Caco-2 (cell line): ENCODE results near the gene HMMR. TPM values are rescaled to one million over a fixed set of nuclear protein-coding genes. Genes with fewer than 3 reads are reported as not detected.

Experiments used
- BruUV-seq: library from RNA; stranded (reverse); fragments of 400-500 nt; replicated peaks from 2 replicates; lab custom pipeline; 2021; lab: Mats Ljungman, UMichigan
- CTCF ChIA-PET: fragments of 300-600 bp; sonication (Branson Sonifier 250); formaldehyde crosslinking; loops from one replicate; lab custom pipeline; 2022; ENCODE audit warnings: antibody characterized with exemption; lab: Charles Lee
- POLR2A ChIA-PET: fragments of 300-600 bp; sonication (Branson Sonifier 250); formaldehyde crosslinking; loops from one replicate; lab custom pipeline; 2022; ENCODE audit warnings: antibody characterized with exemption; lab: Charles Lee
- DNase-seq, 2 experiments: peaks; one replicate each; pipeline versions ENCODE4 v3.0.0 to v3.0.0-alpha.2; 2020 to 2022
- H3K27me3 ChIP-seq: replicated peaks from 2 replicates; pipeline ENCODE4 v1.6.0; 2011; ENCODE audit warnings: low read length; ENCODE audit not compliant: control insufficient read depth, insufficient read depth
- H3K36me3 ChIP-seq: 2 replicates; pipeline ENCODE4 v1.5.1; 2011; ENCODE audit warnings: low read length; ENCODE audit not compliant: control insufficient read depth, insufficient read depth
- H3K4me1 ChIP-seq: fragments of 250-450 bp; sonication (Bioruptor Pico); 2 replicates; pipeline ENCODE4 v1.5.1; 2020; ENCODE audit warnings: mild to moderate bottlenecking
- H3K4me3 ChIP-seq: 2 replicates; pipeline ENCODE4 v1.5.1; 2011; ENCODE audit warnings: low read depth, mild to moderate bottlenecking, control low read depth, low read length
- H3K9me3 ChIP-seq: fragments of 250-450 bp; sonication (Bioruptor Pico); 2 replicates; pipeline ENCODE4 v1.5.1; 2020; ENCODE audit warnings: mild to moderate bottlenecking, moderate library complexity
- H3K27ac Mint-ChIP-seq: one replicate; pipeline ENCODE4 v1.8.0; 2022; ENCODE audit warnings: mixed read lengths; ENCODE audit not compliant: unreplicated experiment
- H3K27me3 Mint-ChIP-seq: one replicate; pipeline ENCODE4 v1.8.0; 2022; ENCODE audit warnings: mixed read lengths; ENCODE audit not compliant: insufficient read depth, unreplicated experiment
- H3K36me3 Mint-ChIP-seq: one replicate; pipeline ENCODE4 v1.8.0; 2022; ENCODE audit warnings: mild to moderate bottlenecking, mixed read lengths; ENCODE audit not compliant: insufficient read depth, unreplicated experiment
- H3K4me1 Mint-ChIP-seq: one replicate; pipeline ENCODE4 v1.8.0; 2022; ENCODE audit warnings: low read depth, mixed read lengths; ENCODE audit not compliant: unreplicated experiment
- H3K4me3 Mint-ChIP-seq: one replicate; pipeline ENCODE4 v1.8.0; 2022; ENCODE audit warnings: mild to moderate bottlenecking, moderate library complexity, mixed read lengths; ENCODE audit not compliant: unreplicated experiment
- H3K9me3 Mint-ChIP-seq: one replicate; pipeline ENCODE4 v1.8.0; 2022; ENCODE audit warnings: mixed read lengths; ENCODE audit not compliant: unreplicated experiment
- intact Hi-C: fragments of 100-400 bp; cut with micrococcal nuclease; formaldehyde crosslinking; loops from one replicate; pipeline ENCODE4 v1.10.0; 2022; ENCODE audit not compliant: unreplicated experiment
- total RNA-seq: library from RNA; stranded (reverse); gene quantifications from 2 replicates; pipeline ENCODE4 v1.2.3, GENCODE V29; 2022
- TF ChIP-seq, protein P1 (sequence below), 2 experiments: fragments of 200-600 bp in 1 of 2; IDR thresholded peaks; 1 replicate in 1 of 2; 2 replicates in 1 of 2; pipeline versions ENCODE4 v1.5.1 to v1.8.0; 2011 to 2022; ENCODE audit warnings: antibody characterized with exemption in 1 of 2, control low read depth in 1 of 2, inconsistent platforms in 1 of 2, low read depth in 1 of 2, low read length in 1 of 2, mild to moderate bottlenecking in 1 of 2, moderate library complexity in 1 of 2; ENCODE audit not compliant: insufficient read depth in 1 of 2, severe bottlenecking in 1 of 2, unreplicated experiment in 1 of 2

The HMMR gene
- total RNA-seq, 1 experiment from 2014 or later, result 64.2 TPM

DNA sequence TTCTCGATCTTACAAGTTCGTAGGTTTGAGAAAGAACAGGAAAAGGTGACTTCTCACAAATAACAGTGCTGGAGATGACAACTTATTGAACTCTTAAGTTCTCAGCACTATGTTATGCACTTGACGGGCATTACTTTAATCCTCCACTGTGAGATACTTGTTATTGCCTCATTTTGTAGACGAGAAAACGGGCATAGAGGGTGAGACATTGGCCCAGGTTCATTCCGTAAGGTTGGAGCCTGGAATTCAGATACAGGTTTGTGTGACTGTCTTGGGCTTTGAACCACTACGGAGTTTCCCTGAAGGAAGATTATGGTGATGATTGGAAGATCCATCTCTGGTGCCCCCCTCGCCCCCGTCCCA is 45.6 kb downstream of the HMMR start:
- Mint-ChIP-seq H3K27ac (peak overlapping the region; percentile 94), H3K27me3 (no peaks in the 10 kb centered on the region), H3K4me3 (peak overlapping the region; percentile 85), H3K9me3 (no peaks in the 10 kb centered on the region), H3K36me3 (peaks cover 11% of the 10 kb centered on the region), H3K4me1 (peaks cover 12% of the 10 kb centered on the region)
- Histone ChIP-seq H3K9me3 (no peaks in the 10 kb centered on the region), H3K4me3 (peak overlapping the region; percentile 72), H3K4me1 (peaks cover 29% of the 10 kb centered on the region), H3K27me3 (no peaks in the 10 kb centered on the region), H3K36me3 (no peaks in the 10 kb centered on the region)
- DNase-seq, result no peak
- BruUV-seq, result TSS peak; percentile 52
- TF ChIP-seq, protein P1, sequence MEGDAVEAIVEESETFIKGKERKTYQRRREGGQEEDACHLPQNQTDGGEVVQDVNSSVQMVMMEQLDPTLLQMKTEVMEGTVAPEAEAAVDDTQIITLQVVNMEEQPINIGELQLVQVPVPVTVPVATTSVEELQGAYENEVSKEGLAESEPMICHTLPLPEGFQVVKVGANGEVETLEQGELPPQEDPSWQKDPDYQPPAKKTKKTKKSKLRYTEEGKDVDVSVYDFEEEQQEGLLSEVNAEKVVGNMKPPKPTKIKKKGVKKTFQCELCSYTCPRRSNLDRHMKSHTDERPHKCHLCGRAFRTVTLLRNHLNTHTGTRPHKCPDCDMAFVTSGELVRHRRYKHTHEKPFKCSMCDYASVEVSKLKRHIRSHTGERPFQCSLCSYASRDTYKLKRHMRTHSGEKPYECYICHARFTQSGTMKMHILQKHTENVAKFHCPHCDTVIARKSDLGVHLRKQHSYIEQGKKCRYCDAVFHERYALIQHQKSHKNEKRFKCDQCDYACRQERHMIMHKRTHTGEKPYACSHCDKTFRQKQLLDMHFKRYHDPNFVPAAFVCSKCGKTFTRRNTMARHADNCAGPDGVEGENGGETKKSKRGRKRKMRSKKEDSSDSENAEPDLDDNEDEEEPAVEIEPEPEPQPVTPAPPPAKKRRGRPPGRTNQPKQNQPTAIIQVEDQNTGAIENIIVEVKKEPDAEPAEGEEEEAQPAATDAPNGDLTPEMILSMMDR (IDR thresholded peaks at IDR 0.05; ENCODE audit: insufficient read depth in 1 of 2, low read depth in 1 of 2, low read length in 1 of 2, severe bottlenecking in 1 of 2, unreplicated experiment in 1 of 2), result no peak
- intact Hi-C loops, result no loop called here
- ChIA-PET CTCF (interaction anchor here (1.0 to 1.5 kb wide), 2 partner anchors 17 to 45 kb away, joined by 4 to 5 read pairs; partner anchors contain the start of gene HMMR), POLR2A (interaction anchor here (1.0 to 1.5 kb wide), 3 partner anchors 46 to 68 kb away, joined by 3 to 19 read pairs (median 6); partner anchors contain the start of genes CCNG1, HMMR and NUDCD2)

DNA sequence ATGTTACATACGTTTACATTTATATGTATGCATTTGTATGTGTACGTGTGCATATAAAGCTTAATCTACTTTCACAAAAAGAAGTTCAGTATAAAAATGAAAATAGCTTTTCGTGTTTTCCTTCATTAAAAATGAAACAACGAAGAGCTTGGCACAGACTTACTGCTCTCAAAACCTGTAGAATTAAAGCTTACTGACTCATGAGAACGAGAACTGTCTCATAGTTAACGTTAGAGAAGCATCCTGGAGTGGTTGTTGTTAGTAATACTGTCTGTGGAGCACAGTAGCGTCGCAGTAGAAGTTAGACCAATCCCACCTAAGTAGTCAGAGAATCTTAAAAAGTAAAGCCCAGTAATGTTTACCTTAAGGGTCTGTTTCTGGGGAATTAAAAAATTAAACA is 46.3 kb downstream of the HMMR start:
- H3K36me3 ChIP-seq, result no peaks in the 10 kb centered on the region
- H3K27me3 Mint-ChIP-seq, result no peaks in the 10 kb centered on the region
- no peaks in the 10 kb centered on the region for H3K27me3 ChIP-seq
- peak overlapping the region; percentile 72 for H3K4me3 ChIP-seq
- no TSS peak for BruUV-seq
- ChIA-PET POLR2A (no interaction called here), CTCF (no interaction called here)
- H3K4me1 ChIP-seq, result peaks cover 29% of the 10 kb centered on the region
- H3K36me3 Mint-ChIP-seq, result peaks cover 12% of the 10 kb centered on the region
- TF ChIP-seq, protein P1 (IDR thresholded peaks at IDR 0.05; ENCODE audit: insufficient read depth in 1 of 2, low read depth in 1 of 2, low read length in 1 of 2, severe bottlenecking in 1 of 2, unreplicated experiment in 1 of 2), result no peak
- intact Hi-C loops, result no loop called here
- no peaks in the 10 kb centered on the region for H3K9me3 Mint-ChIP-seq
- no peaks in the 10 kb centered on the region for H3K9me3 ChIP-seq
- no peak for DNase-seq
- H3K4me1 Mint-ChIP-seq, result peaks cover 12% of the 10 kb centered on the region
- peak overlapping the region; percentile 94 for H3K27ac Mint-ChIP-seq
- H3K4me3 Mint-ChIP-seq, result peak overlapping the region; percentile 85

DNA sequence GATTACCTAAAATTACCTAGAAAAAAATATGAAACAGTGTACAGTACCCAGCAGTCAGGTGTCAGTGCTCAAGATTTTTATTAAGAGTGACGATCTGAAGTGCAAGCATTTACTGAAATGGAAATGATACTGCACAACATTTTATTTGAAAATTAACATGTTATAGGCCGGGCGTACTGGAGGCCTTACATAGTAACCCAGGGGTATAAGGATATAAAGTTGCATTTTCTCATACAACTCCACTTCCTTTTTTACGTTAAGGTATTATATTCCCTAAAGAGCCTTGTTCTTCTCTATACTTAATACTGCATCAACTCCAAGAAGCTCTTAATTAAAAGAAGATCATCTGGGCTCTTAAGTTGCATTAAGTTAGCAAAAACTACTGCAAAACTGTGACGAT is 48.3 kb downstream of the HMMR start:
- H3K4me3 Mint-ChIP-seq, result no peak overlapping the region
- no peaks in the 10 kb centered on the region for H3K27me3 ChIP-seq
- H3K4me3 ChIP-seq, result no peak overlapping the region
- H3K4me1 ChIP-seq, result peaks cover 25% of the 10 kb centered on the region
- no peaks in the 10 kb centered on the region for H3K27me3 Mint-ChIP-seq
- DNase-seq, result no peak
- no peaks in the 10 kb centered on the region for H3K9me3 Mint-ChIP-seq
- CTCF ChIA-PET, result no interaction called here
- peaks cover 12% of the 10 kb centered on the region for H3K4me1 Mint-ChIP-seq
- TF ChIP-seq, protein P1 (IDR thresholded peaks at IDR 0.05; ENCODE audit: insufficient read depth in 1 of 2, low read depth in 1 of 2, low read length in 1 of 2, severe bottlenecking in 1 of 2, unreplicated experiment in 1 of 2), result no peak
- BruUV-seq, result no TSS peak
- intact Hi-C loops, result no loop called here
- POLR2A ChIA-PET, result no interaction called here
- no peak overlapping the region for H3K27ac Mint-ChIP-seq
- H3K36me3 ChIP-seq, result no peaks in the 10 kb centered on the region
- H3K36me3 Mint-ChIP-seq, result peaks cover 23% of the 10 kb centered on the region
- H3K9me3 ChIP-seq, result no peaks in the 10 kb centered on the region
